ENCODE results near the gene BMERB1. TPM values are rescaled to one million over a fixed set of nuclear protein-coding genes. Genes with fewer than 3 reads are reported as not detected.

Gene BMERB1
- total RNA-seq, 1 donor from 2014 or later = 16.1 TPM

- Histone ChIP-seq H3K9me3 (no peaks in the 10 kb centered on the region), H3K4me1 (peaks cover 13% of the 10 kb centered on the region), H3K27ac (no peak overlapping the region), H3K27me3 (ENCODE audit: low read depth) (no peaks in the 10 kb centered on the region), H3K36me3 (no peaks in the 10 kb centered on the region), H3K4me3 (no peak overlapping the region)
- intact Hi-C loops (cut with DNase I) = no loop called here
- ATAC-seq = no peak
- no peak for DNase-seq
- TF ChIP-seq CTCF (IDR thresholded peaks at IDR 0.05) = no peak
Observed at GRCh38 chr16:15509593-15510535, 75.5 kb downstream of the BMERB1 start.

- Histone ChIP-seq H3K27me3 (ENCODE audit: low read depth) (no peaks in the 10 kb centered on the region), H3K36me3 (no peaks in the 10 kb centered on the region), H3K4me3 (no peak overlapping the region), H3K9me3 (no peaks in the 10 kb centered on the region), H3K4me1 (peaks cover 13% of the 10 kb centered on the region), H3K27ac (no peak overlapping the region)
- TF ChIP-seq CTCF (IDR thresholded peaks at IDR 0.05) = no peak
- intact Hi-C loops (cut with DNase I) = no loop called here
- no peak for DNase-seq
- no peak for ATAC-seq
Observed at GRCh38 chr16:15510992-15511391, 76.6 kb downstream of the BMERB1 start.

- Histone ChIP-seq H3K36me3 (no peaks in the 10 kb centered on the region), H3K4me1 (peaks cover 11% of the 10 kb centered on the region), H3K27ac (no peak overlapping the region), H3K9me3 (no peaks in the 10 kb centered on the region), H3K27me3 (ENCODE audit: low read depth) (no peaks in the 10 kb centered on the region), H3K4me3 (no peak overlapping the region)
- no peak for TF ChIP-seq CTCF (IDR thresholded peaks at IDR 0.05)
- ATAC-seq = no peak
- intact Hi-C loops (cut with DNase I) = no loop called here
- no peak for DNase-seq
Observed at GRCh38 chr16:15511759-15512487, 77.5 kb downstream of the BMERB1 start.

- DNase-seq (no peak), ATAC-seq (no peak)
- Histone ChIP-seq H3K36me3 (no peaks in the 10 kb centered on the region), H3K4me1 (peaks cover 5% of the 10 kb centered on the region), H3K27ac (no peak overlapping the region), H3K9me3 (no peaks in the 10 kb centered on the region), H3K27me3 (ENCODE audit: low read depth) (no peaks in the 10 kb centered on the region), H3K4me3 (no peak overlapping the region)
- intact Hi-C loops (cut with DNase I) = no loop called here
- no peak for TF ChIP-seq CTCF (IDR thresholded peaks at IDR 0.05)
Observed at GRCh38 chr16:15513156-15513555, 78.8 kb downstream of the BMERB1 start.

- Histone ChIP-seq H3K4me3 (no peak overlapping the region), H3K27me3 (ENCODE audit: low read depth) (no peaks in the 10 kb centered on the region), H3K27ac (no peak overlapping the region), H3K36me3 (no peaks in the 10 kb centered on the region), H3K4me1 (peaks cover 27% of the 10 kb centered on the region), H3K9me3 (no peaks in the 10 kb centered on the region)
- intact Hi-C loops (cut with DNase I) = no loop called here
- DNase-seq (no peak), ATAC-seq (no peak)
- no peak for TF ChIP-seq CTCF (IDR thresholded peaks at IDR 0.05)
Observed at GRCh38 chr16:15515992-15516391, 81.6 kb downstream of the BMERB1 start.

Measured in lower lobe of right lung (tissue), 2 donors.